GOT3 (cell line): ENCODE data around the gene OGFOD3.
"Not testable (repeated sequence)": the region's sequence is repeated elsewhere in the genome, so short reads cannot be mapped to it uniquely, and the experiment has no call there.

Experiments used
- DNase-seq: peaks from one replicate; lab custom pipeline; 2025; ENCODE audit warnings: mixed read lengths; lab: John Stamatoyannopoulos, UW

The OGFOD3 gene

DNA sequence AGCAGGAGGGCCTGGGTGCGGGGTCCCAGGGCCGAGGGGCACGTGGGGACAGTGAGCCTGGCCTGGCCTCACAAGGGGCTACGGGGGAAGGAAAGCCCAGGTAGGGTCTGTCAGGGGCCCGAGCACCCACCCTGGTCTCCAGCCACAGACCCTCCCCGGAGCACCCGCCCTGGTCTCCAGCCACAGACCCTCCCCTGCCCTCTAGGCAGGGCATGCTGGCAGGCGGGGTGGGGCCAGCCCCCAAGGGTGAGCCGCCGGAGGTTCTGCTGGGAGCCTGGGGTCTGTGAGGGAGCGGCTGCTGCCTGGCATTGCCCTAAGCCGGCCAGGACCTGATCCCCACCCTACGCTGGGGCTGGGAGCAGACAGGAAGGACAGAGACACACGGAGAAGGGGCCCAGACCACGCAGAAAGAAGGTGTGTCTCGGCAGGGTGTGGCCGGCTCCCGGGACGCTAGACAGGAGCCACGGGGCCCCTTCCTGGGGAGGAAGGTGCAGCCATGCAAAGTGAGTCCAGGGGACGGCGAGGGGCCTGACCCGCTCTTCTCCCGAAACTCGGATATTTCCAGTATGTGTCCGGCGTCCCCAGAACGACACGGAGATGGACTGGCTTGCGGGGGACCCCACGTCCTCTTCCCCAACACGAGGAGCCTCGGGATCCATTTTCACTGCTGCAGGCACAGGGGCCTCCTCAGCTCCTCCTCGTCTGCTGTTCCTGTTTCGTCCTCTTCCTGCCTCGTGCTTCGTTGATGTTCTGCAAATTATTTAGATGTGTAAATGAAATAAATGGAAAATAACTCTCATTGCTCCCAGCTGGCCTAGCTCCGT lies 31.3 kb downstream of the OGFOD3 start:
- DNase-seq, result no peak

DNA sequence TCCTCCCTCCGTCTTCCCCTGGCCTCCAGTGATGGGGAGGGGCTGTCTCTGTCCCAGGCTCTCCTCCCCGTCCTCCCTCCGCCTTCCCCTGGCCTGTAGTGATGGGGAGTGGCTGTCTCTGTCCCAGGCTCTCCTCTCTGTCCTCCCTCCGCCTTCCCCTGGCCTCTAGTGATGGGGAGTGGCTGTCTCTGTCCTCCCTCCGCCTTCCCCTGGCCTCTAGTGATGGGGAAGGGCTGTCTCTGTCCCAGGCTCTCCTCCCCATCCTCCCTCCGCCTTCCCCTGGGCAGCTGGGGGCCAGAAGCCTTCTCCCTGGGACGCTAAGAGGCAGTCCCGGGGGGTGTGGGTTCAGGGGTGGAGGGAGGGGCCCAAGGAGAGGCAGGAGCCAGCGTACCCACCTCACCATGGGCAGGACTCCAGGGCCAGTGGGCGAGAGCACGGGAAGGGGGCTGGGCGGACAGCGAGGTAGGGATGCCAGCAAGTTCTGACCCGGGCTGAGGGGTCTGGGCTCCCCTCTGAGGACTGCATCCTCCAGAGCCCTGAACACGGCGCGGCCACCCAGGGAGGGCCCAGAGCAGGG lies 32.0 kb downstream of the OGFOD3 start:
- DNase-seq, result no peak

DNA sequence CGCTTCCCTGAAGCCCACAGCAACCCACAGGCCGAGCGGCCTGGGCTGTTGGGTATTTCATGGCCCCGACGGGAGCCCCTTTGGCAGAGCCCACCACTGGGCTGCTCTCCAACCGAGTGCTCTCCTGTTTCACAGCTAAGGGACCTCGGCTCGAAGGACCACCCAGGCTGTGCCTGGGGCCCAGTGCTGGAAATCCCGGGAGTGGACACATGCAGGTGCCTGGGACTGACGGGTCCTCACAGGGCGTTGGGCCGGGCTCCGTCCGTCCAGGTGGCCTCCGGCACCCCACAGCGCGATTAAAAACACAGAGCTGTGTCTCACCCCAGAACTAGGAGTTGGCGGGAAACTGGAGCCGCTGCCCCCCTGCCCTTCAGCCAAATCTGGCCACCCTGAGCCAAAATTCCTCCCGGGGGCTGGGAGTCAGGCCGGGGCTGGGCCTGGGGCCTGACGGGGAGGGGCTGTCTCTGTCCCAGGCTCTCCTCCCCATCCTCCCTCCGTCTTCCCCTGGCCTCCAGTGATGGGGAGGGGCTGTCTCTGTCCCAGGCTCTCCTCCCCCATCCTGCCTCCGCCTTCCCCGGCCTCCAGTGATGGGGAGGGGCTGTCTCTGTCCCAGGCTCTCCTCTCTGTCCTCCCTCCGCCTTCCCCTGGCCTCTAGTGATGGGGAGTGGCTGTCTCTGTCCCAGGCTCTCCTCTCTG lies 32.7 kb downstream of the OGFOD3 start:
- DNase-seq, result no peak

DNA sequence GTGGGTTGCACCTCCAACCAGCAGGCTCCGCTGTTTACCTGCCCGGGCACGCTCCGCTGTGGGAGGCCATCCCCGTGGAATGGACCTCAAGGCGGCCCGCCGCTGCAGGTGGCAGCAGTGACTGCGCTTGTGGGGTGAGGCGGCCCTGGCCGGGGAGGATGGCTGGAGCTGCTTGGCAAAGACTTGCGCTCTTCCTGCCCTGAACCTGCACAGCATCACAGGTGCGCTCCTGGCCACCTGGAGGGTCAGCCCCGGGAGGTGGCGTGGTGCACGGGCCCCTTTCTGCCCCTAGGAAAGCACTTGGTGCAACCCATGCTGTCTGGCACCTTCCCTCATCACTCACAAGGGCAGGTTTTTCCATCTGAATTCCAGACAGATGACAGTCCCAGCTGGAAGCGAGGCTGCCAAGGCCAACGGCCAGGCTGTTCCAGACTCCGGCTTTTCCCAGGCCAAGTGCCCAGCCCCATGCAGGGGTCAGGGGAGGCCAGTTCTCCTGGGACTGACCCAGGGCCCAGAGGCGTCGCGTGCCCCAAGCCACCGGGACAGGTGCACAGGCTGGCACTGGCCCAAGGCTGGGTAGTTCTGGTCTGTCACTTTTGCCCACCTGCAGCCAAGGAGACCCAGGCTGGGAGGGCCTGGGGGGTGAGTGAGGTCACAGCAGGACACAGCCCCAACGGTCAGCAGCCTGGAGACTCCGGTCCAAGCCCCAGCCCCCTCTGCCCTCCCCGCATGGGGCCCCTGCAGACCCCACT lies 33.5 kb downstream of the OGFOD3 start:
- no peak for DNase-seq

DNA sequence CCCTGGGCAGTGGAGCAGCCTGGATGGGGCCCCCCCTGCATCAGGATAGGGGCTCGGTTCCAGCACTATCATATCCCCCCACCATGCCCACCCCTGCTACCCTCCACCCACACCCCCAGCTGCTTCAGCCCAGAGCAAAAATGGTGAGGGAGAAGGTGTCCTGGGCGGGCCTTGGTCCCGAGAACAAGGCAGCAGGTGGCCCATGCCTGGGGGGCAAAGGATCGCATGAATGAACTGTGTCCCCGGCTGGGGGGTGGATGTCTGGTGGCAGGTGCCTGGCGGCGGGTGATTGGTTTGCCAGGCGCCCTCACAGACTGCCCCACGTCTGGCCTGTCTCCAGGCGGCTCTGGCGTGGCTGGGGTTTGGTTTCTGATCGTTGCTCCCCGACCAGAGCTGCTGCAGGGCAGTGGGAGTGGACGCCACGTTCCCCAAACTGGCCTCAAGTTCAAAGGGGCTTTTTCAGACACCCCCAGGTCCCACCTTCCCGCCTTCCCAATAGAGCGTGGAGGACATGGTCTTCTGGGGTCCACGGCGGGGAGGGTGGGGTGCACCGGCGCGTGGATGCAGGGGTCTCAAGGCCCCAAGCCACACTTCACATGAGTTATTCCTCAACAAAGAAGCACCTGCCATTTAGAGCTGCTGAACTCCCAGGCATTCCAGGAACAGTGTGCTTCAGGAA lies 34.2 kb downstream of the OGFOD3 start:
- no peak for DNase-seq

DNA sequence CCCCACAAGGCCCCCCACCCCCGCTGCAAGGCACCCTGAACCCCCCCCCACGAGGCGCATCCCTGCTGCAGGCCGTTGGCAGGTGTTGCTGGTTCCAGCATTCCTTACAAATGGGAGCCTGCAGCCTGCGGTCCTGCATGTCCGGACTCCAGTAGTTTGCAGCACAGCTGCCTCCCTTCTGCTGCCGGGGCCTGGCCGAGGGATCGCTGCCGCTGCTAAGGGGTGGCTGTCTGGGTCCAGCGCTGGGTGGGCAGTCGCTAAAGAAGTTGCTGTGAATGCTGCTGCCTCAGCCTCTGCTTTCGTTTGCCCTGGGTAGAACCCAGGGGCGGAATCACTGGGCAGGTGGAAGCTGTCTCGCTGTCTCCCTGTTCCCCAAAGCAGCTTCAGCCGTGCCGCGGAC lies 35.0 kb downstream of the OGFOD3 start:
- DNase-seq, result no peak

DNA sequence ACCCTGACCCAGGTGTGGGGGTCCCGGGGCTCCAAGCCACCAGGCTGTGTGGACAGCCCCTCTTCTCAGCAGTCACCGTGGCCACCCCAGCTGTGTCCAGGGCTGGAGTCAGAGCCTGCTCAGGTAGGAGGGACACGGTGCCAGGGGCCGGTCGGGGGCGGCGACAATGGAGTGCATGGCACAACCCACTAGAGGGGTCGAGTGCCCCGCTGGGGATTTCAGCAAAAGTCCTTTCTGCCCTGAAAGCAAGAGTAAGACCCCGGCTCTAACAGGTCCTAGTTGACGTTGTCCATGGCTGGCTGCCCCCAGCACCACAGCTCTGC lies 35.5 kb downstream of the OGFOD3 start:
- DNase-seq, result no peak

DNA sequence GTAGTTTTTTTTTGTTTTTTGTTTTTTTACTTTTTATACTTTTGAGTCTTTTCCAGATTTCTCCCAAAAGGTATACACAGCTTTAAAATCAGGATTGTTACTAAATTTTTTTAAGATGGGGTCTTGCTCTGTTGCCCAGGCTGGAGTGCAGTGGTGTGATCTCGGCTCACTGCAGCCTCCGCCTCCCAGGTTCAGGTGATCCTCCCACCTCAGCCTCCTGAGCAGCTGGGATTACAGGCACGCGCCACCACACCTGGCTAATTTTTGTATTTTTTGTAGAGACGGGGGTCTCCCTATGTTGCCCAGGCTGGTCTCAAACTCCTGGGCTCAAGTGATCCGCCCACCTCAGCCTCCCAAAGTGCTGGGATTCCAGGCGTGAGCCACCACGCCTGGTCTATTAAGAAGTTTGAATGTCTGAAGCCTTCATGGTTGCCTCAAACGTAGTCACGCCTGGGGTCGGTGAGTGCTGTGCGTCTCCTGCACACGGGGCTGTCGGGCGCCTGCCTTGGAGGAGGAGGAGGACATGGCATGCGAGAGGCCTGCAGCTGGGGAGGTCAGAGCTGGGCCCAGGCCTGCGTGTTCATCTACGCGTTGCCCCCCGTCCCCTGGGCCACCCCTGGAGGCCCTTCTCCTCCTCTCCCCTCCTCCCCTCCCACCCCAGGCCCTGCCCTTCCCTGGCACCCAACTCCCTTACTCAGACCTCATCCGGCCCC lies 36.0 kb downstream of the OGFOD3 start:
- not testable (repeated sequence) for DNase-seq

DNA sequence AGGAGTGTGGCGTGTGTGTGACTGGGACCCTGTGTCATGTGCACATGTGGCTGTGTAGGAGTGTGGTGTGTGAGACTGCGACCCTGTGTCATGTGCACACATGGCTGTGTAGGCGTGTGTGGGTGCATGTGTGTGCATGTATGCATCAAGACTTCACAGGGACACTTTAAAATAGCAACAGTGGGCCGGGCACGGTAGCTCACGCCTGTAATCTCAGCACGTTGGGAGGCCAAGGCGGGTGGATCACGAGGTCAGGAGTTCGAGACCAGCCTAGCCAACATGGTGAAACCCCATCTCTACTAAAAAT lies 36.7 kb downstream of the OGFOD3 start:
- not testable (repeated sequence) for DNase-seq

DNA sequence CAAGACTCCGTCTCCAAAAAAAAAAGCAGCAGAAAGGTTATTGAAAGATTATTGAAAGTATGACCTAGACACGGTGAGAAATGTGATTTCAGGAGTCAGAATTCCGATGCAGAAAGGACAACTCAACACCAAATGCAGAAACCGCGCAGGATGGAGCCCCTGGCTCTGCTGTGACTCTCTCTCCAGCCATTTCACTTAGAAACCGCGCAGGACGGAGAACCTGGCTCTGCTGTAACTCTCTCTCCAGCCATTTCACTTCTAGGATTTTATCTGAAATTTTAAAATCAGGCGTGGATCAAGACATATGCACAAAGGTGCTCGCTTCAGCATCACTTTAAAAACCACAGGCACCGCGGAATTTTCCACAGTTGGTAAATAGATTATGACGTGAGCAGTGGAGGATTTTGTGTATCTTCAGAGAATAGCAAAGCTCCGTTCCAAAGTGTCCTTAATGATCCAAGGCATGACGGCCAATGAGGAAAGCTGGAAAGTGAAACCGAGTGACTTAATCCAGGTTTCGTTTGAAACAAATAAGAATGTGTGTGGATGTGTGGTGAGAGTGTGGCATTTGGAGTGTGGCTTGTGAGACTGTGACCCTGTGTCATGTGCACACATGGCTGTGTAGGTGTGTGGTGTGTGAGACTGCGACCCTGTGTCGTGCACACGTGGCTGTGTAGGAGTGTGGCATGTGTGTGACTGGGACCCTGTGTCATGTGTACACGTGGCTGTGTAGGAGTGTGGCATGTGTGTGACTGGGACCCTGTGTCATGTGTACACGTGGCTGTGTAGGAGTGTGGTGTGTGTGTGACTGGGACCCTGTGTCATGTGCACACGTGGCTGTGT lies 37.3 kb downstream of the OGFOD3 start:
- DNase-seq, result no peak

DNA sequence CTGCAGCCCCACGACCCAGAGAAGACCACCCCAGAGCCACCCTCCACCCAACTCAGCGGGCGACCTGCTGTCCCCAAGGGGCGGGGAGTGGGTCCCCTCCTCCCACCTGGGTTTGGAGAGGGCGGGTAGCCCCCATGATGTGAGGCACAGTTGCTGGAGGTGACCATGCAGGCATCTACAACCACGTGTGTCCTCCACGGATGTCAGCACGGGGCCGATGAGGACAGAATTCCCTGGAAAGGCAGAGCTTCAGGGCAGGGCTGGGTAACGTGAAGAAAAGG lies 39.7 kb downstream of the OGFOD3 start:
- no peak for DNase-seq

DNA sequence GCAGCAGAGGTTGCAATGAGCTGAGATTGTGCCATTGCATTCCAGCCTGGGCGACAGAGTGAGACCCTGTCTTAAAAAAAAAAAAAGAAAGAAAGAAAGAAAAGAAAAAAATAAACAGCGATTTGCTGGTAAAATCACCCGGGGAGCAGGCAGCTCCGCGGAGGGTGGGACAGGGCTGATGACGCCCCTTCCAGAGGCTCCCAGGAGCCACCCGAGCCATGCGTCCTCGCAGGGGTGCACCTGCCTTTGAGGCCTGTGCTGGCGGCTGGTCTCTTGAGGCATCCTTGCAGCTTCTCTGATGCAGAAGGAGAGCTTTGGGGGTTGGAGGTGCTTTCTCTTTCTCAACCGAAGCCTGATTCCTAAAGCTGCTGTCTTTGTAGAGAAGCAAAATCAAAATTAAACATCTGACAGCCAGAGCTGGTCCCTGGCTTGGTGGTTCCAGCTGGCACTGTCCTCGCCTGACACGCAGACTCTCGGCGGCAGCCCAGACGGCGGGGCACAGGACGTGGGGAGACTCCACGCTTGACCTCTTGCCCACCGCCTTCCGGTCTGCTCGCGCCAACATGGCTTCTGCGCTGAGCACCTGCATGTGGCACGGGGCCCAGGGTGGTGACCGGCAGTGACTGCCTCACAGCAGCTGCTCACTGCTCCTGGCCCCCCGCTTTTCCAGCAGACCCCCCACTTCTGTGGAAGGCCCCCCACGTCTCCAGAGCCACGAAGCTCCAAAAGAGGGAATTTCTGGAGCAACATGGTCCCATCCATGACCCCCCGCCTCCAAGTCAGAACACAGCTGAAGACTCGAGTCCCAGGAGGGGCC lies 40.3 kb downstream of the OGFOD3 start:
- DNase-seq, result no peak

DNA sequence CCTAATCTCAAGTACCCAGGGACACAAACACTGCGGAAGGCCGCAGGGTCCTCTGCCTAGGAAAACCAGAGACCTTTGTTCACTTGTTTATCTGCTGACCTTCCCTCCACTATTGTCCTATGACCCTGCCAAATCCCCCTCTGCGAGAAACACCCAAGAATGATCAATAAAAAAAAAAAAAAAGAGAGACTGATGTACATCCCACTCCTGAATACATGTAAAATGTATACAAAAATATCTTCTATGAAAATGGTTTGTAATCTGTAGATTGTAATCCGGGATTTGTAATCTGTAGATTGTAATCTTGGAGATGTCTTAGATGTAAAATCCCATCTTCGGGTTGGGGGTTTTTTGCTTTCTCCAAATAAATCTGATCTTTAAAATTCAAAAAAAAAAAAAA lies 41.1 kb downstream of the OGFOD3 start:
- not testable (repeated sequence) for DNase-seq

DNA sequence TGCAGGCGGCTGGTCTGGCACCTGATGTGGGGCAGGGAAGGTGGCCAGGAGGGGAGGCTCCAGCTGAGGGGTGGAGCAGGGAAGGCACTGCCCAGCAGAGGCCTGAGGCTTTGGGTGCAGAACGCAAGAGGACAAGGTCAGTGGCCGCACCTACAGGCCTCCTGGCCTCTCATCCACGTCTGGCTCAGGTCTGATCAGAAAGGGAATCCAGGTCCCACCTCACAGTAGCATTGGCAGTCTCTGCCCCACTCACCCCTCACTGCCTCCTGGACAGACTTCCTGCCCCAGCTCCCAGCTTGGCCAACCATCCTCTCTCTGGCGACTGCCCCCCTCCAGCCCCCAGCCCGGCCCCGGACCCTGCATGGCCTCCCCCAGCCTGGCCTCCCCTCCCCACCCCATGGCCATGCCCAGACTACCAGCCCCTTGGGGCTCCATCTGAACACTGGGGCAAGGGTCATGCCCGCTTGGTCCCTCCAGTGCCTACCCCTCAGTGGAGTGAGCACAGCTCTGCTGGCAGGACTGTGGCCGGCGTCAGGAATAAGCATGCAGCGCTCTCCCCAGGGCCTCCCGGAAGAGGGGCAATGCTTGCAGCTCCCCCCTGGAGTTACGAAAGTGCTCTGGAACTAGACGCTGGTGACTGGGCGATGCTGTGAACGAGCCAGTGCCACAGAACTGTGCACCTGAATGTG lies 42.2 kb downstream of the OGFOD3 start:
- DNase-seq, result no peak

DNA sequence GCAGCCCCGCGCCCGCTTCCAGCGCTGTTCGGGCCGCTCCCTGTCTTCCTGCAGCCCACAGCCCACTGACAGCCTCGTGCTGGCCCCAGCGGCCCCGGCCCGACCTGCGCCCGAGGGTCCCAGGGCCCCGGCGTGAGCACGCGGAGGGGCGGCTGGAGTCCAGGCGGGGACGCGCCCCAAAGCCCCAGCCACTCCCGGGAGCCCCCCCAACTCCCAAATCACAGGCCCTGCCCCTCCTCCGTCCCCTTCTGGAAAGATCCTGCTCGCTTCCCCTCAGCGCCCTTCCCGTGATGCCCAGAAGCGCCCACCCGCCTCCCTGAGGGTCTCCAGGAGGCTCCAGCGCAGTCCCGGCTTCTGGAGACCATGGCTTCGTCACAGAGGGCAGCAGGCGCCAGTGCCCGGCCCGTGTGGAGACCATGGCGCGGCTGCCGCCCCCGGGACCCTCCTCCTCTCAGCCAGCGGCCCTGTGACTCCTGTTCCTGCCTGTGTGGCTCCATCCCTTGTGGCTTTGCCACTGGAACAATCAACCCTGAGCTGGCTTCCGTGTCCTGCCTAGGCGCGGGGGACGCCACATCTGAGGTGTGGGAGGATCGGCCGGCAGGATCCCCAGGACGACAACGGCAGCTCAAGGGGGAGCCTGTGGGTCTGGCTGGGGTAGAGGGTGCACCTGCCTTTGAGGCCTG lies 42.9 kb downstream of the OGFOD3 start:
- DNase-seq, result no peak

DNA sequence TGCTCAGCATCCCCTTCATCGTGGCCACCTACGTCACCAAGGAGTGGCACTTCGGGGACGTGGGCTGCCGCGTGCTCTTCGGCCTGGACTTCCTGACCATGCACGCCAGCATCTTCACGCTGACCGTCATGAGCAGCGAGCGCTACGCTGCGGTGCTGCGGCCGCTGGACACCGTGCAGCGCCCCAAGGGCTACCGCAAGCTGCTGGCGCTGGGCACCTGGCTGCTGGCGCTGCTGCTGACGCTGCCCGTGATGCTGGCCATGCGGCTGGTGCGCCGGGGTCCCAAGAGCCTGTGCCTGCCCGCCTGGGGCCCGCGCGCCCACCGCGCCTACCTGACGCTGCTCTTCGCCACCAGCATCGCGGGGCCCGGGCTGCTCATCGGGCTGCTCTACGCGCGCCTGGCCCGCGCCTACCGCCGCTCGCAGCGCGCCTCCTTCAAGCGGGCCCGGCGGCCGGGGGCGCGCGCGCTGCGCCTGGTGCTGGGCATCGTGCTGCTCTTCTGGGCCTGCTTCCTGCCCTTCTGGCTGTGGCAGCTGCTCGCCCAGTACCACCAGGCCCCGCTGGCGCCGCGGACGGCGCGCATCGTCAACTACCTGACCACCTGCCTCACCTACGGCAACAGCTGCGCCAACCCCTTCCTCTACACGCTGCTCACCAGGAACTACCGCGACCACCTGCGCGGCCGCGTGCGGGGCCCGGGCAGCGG lies 43.6 kb downstream of the OGFOD3 start:
- no peak for DNase-seq

DNA sequence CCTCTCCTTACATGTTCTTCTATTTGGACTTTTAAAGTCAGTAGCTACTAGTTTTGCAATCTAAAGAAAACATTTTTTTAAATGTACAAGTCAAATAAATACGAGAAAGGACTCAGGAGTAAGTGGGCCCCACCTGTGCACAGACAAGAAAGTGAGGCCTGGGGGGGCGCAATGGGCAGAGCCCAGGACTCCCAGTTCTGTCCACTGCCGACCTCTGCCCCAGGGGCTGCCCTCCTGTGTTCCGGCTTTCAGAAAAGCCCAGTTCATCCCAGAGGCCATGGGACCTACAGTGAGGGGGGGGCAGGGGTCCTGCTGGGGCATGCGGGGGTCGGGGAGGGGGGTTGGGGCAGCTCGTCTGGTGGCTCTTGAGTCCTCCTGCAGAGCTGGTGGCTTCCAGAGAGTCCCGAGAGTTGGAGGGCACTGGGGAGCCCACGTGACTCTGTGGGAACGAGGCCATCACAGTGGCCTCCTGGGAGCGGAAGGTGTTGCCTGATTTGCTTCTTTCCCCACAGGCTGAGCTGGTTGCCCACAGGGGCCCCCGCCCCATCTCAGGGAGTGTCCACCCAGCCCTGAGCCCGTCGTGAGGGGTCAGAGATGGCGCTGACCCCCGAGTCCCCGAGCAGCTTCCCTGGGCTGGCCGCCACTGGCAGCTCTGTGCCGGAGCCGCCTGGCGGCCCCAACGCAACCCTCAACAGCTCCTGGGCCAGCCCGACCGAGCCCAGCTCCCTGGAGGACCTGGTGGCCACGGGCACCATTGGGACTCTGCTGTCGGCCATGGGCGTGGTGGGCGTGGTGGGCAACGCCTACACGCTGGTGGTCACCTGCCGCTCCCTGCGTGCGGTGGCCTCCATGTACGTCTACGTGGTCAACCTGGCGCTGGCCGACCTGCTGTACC lies 44.4 kb downstream of the OGFOD3 start:
- DNase-seq, result no peak
